GM11168 (cell line): ENCODE data around the gene WFS1.

ENCODE experiments used
- in situ Hi-C: fragments of 300-500 bp; cut with MboI; formaldehyde crosslinking; loops from one replicate; pipeline ENCODE4 v1.12.0; 2022; ENCODE audit warnings: low sequenced_read_pairs; ENCODE audit not compliant: unreplicated experiment

WFS1 gene

DNA sequence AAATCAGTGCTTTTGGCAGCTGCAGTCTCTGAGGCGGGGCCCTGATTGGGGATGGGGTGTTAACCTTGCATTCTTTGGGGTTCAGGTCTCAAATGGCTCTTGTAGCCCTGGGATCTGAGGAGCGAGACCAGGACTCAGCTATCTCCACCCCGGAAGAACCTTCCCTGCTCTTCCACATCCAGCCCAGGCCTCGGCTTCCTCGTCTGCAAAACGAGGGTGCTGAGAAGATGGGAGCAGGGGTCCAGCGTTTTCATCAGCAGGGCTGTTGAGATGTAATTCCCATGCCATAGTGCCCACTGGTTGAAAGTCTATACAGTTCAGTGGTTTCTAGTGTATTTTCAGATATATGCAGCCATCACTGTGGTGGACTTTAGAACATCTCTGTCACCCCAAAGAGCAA lies 34.6 kb upstream of the WFS1 start:
- in situ Hi-C loops, result loop anchor here (10.0 kb wide), 1 partner anchor 310 kb away; no protein-coding TSS in a partner anchor

- in situ Hi-C loops, result loop anchor here (10.0 kb wide), 1 partner anchor 309 kb away; no protein-coding TSS in a partner anchor
Measured at GRCh38 chr4:6235901-6236640, 33.6 kb upstream of the WFS1 start.

DNA sequence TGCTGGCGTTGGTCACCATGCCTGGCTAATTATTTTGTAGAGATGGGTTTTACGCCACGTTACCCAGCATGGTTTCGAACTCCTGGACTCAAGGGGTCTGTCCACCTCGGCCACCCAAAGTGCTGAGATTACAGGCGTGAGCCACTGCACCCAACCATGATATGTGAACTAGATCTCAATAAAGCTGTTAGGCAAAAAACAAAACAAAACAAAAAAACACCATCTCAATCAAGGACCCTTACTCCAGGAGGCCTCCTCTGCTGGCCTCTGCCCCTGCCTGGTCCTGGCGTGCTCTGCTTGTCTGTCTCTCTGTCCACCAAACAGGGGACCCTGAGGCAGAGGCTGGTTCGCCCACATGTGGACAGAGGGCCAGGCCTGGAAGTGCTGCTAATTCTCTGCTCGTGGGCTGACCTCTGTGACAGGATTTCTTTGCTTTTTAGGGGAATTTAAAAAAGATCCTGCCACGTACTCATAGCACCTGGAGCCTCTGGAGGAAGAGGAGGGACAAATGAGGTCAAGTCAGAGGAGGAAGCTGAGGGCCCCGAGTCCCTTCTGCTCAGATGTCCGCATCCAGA lies 32.7 kb upstream of the WFS1 start:
- in situ Hi-C loops, result loop anchor here (10.0 kb wide), 1 partner anchor 308 kb away; no protein-coding TSS in a partner anchor

DNA sequence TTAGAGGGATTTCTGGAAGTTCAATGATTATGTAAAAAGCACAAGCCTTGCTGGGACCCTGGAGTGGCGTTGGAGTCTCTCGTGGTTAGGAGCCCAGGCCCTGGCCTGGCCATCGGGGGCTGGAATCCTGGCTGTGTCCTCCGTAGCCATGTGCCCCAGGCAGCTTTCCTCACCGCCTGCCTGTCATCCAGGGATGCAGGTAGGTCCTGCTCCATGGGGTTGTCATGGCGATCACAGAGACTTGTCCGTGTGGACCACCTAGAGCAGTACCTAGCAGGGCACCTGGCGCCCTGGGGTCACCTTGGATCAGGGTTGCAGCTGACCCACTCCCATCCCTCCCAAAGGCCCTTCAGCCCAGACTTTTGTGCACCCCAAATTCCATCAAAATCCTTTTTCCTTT lies 30.2 kb upstream of the WFS1 start:
- in situ Hi-C loops, result loop anchor here (10.0 kb wide), 1 partner anchor 305 kb away; no protein-coding TSS in a partner anchor

DNA sequence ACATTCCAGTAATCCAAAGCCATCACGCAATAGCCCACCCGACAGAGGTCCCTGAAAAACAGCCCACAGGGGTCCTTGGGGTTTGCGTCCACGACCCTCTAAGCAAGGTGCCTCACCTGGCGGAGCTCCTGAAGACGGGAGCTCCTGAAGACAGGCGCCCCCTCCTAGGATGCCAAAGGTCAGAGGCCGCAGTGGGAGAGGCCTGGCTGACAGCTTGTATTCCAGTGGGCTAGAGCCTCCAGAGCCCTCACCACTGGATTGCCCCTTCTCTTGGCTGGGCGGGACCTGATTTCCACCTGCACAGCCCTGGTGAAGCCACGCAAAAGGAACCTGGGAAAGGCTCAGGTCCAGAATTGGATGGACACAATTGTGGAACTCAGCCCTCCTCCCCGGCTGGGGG lies 29.7 kb upstream of the WFS1 start:
- in situ Hi-C loops, result loop anchor here (10.0 kb wide), 1 partner anchor 305 kb away; no protein-coding TSS in a partner anchor

DNA sequence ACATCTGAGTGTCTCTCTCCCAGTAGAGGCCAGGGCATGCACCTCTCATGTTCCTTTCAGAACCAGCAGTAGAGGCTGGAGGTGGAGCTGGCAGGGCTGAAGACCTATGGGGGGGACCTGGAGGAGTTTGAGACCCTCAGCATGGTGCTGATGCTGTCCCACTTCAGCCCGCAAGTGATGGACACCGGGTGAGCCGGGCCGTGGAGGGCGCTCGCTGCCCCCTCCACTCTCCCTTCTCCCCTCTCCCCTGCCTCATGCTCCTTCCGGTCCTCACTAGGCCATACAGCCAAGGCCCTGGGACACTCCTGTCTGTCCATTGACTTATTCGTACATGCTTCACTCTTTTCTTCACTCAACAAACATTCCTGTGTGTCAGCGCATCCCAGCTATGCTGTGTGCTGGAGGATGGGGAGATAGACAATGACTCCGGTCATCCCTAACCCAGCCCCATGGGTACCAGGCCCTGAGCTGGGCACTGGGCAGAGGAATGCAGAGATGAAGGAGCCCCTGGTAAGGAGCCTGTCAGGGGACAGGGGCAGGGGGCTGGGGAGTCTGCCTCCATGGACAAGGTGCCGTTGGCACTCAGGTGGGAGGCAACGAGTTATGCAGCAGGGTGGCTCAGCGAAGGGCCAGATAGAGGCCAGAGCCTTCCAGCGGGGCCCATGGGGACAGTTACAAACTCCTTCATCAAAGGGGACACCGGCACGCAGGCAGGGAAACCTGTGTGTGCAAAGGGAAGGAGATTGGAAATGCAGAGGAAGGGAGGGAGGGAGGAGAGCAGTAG lies 28.4 kb upstream of the WFS1 start:
- in situ Hi-C loops, result no loop called here

- in situ Hi-C loops, result no loop called here
Measured at GRCh38 chr4:6242271-6243029, 27.2 kb upstream of the WFS1 start.

GRCh38 chr4:6245246-6246169 lies 24.1 kb upstream of the WFS1 start:
- in situ Hi-C loops, result no loop called here

GRCh38 chr4:6246170-6246634 lies 23.4 kb upstream of the WFS1 start:
- in situ Hi-C loops, result no loop called here

DNA sequence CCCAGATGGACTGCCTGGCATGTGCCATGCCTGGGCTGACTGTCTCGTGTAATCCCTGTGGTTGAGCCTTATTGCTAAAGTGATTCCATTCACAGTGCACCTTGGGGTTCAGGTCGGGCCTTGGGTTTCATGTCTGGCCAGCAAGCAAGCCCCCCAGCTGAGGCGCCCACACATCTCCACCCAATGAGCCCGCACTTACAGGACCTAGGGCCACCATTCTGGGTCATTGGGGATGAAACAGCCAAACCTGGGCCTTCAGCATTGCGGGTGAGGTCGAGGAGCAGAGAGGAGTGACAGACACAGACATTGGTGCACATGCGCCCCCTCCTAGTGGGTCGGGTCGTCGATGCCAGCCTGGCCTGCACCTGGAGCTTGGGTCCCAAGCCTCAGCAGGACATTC lies 21.3 kb upstream of the WFS1 start:
- in situ Hi-C loops, result no loop called here

DNA sequence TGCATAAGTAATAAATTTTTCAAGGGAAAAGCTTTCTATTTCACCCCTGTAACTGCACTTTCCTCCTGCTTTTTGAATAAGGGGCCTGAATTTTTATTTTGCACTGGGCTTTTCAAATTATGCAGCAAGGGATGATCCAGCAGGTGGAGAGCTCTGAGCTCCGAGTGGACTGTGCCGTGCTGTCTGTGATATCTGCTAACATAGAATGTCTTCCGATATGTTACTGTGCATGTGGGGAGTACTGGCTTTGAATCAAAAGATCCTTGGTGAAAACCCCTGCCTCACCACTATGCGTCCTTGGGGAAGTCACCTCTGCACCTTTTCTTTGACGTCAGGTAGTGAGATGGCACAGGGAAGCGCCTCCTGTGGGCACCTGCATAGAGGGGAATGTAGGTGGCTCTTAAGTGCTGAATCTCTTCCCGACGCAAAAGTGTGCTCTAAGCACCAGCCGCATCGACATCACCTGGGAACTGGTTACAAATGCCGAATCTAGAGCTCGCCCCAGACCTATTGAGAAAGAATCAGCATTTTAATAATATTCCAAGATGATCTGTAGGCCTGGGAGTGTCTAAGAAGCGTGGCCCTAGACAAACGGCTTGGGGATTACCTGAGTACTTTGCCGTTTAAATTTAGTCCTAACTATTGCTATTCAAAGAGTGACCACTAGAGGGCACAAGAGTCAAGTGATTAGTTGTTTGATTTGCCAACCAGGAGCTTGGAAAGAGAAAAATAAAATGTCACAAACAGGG lies 19.2 kb upstream of the WFS1 start:
- in situ Hi-C loops, result no loop called here

- in situ Hi-C loops, result no loop called here
Measured at GRCh38 chr4:6250984-6251295, 18.7 kb upstream of the WFS1 start.

GRCh38 chr4:6251365-6251764 lies 18.3 kb upstream of the WFS1 start:
- in situ Hi-C loops, result no loop called here

DNA sequence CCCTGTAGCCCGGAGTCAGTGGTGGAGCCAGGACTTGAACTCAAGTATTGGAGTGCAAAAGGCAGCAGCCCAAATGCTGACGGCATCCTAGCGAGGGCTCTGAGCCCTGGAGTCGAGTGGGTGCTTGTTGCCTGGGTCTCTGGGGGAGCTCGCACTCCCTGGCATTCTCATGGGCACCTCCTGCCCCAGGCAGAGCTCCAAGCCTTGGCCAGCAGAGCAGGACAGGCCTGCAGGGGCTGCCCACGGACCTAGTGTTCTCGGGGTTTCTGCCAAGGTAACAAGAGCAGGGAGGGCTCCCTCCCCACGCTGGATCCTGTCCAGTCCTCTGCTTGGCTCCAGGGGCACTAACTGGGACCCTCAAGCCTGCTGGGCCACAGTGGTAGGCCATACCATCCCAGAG lies 17.6 kb upstream of the WFS1 start:
- in situ Hi-C loops, result no loop called here

DNA sequence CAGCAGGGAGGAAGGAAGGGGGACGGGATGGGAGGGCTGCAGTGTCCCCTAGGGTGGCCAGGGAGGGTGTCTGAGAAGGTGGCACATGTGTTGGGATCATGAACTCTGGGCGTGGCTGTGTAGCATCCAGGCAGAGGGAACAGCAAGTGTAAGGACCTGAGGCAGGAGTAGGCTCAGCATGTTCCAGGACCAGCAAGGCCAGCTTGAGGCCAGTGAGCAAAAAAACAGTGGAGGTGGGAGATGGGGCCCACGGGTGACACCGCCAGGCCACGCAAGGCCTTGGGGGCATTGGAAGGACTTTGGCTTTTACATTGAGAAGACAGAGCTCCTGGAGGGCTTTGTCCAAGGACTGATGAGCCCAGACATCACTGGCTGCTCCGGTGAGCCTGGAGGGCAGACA lies 16.5 kb upstream of the WFS1 start:
- in situ Hi-C loops, result no loop called here

GRCh38 chr4:6253961-6254360 lies 15.7 kb upstream of the WFS1 start:
- in situ Hi-C loops, result no loop called here

DNA sequence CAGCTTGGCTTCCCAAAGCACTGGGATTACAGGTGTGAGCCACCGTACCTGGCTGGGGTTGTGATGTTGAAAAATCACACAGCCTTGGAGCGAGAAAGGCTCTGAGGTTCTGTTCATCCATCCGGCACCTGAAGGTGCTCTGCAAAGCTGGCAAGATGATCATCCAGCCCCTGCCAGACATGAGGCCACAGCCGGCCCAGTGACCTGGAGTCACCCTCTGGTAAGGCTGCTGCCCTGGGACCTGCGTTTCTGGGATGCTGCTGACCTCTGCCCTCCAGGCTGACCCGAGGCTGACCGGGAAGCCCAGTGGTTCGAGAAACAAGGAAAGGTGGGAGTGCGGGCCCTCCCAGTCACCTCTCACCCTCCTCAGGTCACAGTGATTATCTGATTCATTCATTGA lies 13.5 kb upstream of the WFS1 start:
- in situ Hi-C loops, result no loop called here

GRCh38 chr4:6257247-6258025 lies 12.2 kb upstream of the WFS1 start:
- in situ Hi-C loops, result no loop called here
